Activated CD4-positive, CD25-positive, alpha-beta regulatory T cell (primary cell): ENCODE data around the gene PRKCI.
"Not testable (repeated sequence)": the region's sequence is repeated elsewhere in the genome, so short reads cannot be mapped to it uniquely, and the experiment has no call there.

Experiments used
- DNase-seq, 4 experiments: peaks; one replicate each; lab custom pipeline; 2025; lab: John Stamatoyannopoulos, UW

Gene PRKCI

DNA sequence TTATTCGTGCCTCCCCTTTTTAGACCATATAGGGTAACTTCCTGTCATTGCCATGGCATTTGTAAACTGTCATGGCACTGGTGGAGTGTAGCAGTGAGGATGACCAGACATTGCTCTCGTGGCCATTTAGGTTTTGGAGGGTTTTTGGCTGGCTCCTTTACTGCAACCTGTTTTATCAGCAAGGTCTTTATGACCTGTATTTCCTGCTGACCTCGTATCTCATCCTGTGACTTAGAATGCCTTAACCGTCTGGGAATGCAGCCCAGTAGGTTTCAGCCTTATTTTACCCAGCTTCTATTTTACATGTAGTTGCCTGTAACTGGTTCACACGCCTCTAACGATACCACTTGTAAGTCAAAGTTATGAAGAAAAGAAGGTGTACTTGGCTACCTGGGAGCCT lies 121.6 kb downstream of the PRKCI start:
- not testable (repeated sequence) for DNase-seq

GRCh38 chr3:170344971-170345370 lies 122.7 kb downstream of the PRKCI start:
- no peak for DNase-seq

DNA sequence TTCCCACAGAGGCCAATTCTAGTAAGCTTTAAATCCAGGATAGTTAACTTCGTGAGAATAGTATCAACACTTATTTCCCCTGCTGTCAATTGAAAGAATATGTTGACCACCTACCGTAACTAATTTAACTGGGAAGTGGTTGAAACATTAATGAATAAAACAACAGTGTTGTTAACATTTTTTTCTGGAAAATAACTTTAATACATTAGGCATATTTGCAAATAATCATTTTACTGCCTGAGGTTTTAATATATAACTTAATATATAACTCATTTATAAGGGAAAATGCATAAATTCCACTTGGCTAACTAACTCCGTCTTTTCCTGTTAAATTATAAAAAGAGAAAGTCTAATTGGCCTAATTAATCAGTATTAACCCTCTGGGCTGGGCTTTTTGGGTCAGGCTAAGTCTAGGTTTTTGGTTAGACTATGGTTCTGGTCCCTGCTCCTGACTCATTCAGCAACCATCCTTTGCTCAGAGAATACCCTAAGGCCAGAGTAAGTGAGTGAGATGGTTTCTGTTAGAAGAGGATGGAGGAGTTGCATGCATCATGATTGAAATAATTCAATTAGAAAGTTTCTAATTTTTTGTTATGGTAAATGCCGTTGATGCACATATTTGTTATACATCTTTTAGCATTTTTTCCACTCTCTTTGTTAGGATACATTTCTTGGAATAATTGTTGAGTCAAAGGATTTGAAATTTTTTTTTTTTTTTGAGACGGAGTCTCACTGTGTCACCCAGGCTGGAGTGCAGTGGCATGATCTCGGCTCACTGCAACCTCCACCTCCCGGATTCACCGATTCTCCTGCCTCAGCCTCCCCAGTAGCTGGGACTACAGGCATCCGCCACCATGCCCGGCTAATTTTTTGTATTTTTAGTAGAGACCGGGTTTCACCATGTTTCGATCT lies 124.5 kb downstream of the PRKCI start:
- DNase-seq: no peak

- DNase-seq: no peak
These were observed 128.5 kb downstream of the PRKCI start for GRCh38 chr3:170350515-170351413.

DNA sequence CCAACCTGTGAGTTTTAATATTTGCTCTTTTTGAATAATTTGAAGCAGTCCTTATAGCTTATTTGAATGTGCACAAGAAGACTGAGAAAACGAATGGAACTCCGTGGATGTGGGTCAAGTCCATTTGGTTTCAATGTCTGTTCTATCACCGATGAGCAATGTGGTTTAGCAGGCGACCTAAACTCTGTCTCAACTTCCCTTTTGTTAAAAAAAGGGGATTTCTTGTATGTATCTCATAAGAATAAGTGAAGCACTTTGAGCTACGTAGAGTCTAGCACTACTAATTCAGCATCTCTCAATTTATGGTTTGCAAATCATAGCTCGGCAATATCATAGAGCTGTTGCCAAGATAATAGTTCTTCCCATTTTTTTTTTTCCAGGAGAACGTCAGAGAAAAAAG lies 130.7 kb downstream of the PRKCI start:
- no peak for DNase-seq

GRCh38 chr3:170353485-170353884 lies 131.3 kb downstream of the PRKCI start:
- DNase-seq: no peak

- no peak for DNase-seq
These were observed 132.5 kb downstream of the PRKCI start for GRCh38 chr3:170354760-170355159.
